ENCODE results near the gene CHST8.

CHST8 gene

DNA sequence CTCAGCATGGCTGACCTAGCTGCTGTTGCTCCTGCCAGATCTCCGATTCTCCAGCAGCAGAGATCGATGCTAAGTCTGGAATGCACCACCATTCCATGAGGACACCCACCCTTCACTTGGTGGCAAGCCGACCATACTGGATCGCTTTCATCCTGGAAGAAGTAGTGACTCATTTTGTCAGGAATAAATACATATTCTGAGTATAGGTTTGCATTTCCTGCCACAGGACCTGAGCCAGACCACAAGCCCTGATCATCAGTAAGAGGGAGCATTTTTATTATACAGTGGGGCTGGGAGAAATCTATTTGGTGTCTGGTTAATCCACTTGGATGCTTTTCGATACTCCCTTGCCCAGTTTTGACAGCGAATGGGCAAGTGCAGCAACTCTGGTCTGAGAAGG, 164.0 kb downstream of the CHST8 start:
- FAIRE-seq (no peak), DNase-seq (ENCODE audit: low spot score) (no peak)

DNA sequence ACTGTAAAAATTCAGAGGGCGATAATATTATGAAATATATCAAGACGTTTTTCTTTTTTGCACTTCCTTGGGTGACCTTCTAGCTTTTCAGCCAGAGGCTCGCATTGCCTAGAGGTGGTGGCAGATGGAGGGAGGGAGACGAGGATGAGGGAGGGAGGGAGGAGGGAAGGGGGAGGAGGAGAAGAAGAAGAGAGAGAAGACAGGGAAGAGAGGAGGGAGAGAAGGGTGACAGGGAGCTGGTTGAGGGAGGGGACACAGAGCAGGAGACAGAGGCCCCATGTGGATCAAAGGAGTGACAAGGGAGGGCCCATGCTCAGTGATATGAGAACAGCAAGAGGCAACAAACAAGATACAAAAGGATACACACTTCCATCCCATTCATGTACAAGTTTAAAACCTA, 166.9 kb downstream of the CHST8 start:
- no peak for FAIRE-seq
- no peak for DNase-seq (ENCODE audit: low spot score)

DNA sequence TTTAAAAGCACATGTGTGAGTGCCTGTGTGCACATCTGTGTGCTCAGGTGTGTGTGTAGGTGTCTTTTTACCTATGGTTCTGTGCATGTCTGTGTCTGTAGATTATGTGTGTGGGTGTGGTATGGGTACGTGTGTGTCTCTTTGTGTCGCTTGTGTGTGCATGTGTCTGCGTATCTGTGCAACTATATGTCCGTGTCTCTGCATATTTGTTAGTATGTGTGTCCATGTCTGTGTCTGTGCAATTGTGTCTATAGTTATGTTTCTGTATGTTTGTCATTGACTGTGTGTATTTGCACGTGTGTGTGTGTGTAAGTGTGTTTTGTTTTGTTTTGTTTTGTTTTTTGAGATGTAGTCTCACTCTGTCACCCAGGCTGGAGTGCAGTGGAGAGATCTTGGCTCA, 167.6 kb downstream of the CHST8 start:
- DNase-seq (ENCODE audit: low spot score) (no peak), FAIRE-seq (no peak)

DNA sequence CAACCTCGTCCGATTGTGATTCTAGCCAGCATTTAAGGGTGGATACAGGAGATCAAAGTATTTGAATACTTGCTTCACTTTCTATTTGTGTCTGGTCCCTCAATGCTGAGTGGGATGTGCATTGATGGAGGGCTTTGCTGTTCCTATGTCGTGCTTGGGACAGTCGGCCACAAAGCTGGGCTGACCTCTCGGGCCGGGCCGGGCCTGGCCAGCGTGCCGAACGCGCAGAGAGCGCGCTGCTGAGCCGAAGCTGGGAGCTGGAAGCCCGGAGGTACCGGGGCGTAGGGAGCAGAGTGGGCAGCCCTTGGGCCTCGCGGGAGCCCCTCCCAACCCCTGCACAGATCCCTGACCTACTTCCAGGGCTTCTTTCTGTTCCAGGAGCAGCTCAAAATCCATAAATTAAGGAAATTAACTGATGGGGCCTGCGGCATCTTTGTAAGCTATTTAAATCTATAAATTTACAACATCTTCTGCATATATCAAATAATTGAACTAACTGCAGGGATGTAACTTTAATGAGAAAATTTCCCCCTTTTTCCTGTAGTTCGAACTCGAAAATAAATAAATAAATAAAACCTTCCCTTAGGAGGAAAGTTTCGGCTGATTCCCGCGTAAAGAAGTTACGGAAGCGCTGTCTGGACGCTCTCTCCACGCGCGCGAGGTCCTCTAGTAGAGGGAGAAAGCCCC, 173.1 kb downstream of the CHST8 start:
- DNase-seq (ENCODE audit: low spot score): no peak
- no peak for FAIRE-seq

DNA sequence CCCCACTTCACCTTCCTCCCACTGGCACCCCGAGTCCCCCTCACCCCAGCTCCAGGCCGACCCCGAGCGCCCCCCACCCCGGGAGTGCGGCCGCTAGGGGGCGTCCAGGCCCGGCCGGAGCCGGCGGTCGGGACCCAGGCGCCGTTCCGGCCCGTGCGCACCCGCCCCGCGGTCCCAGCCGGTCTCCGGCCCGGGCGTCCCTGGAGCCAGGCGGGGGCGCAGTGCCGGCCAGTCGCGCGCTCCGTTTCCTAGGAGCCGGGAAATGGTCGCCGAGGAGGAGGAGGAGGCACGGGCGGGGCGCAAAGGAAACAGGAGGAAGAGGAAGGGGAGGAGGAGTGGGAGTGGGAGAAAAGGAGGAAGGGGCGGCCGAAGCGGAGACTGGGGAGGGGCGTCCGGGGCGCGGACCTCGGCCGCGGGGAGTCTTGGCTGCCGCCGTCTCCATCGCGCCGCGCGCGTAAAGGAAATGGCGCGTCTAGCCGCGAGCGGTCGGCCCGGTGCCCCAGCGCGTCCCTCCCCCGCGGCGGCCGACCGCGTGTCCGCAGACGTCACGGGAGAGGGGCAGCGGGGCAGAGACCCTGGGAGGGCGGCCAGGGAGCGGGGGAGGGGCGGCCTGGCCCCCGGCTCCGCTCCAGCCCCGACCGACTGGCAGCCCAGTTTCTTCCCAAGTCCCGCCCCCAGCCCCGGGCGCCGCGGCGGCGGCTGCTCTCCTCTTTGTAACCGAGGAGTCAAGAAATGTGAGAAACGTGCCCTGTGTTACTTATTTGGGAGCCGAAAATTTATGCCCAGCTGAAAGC, 173.8 kb downstream of the CHST8 start:
- FAIRE-seq (no peak), DNase-seq (ENCODE audit: low spot score) (no peak)

DNA sequence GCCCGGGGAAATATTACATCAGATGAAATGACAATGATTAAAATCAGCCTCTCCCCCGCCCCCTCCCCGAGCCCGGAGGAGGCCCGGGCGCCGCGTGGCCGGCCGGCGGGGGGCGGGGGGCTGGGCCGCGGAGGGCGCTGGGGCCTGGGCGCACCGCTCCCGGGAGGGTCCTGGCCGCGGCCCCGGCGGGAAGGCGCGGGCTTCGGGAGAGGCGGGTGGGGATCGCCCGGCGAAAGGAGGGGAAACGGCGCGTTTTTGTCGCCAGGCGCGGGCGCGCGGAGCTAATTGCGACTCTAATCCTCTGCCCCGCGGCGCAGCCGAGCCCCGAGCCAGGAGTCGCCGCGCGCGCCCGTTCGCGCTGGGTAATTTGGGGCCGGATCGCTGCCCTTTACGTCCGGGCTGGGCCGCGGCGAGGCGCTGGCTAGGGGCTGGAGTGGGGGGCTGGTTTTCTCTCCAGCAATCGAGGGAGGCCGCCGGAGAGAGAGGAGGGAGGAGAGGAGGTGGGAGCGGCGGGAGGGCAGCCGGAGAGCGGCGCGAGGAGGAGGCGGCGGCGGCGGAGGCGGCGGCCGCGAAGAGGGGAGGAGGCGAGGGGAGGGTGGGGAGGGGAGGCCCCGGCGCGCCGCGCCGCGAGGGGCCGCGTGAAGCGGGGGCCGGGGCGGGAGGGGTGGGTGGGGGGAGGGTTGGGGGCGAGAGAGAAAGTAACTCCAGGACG, 174.6 kb downstream of the CHST8 start, which contains the start of gene KCTD15:
TSS of gene KCTD15 (plus strand) at position 707 of the 712 bp plus-strand sequence. CDS start 3,585 bp downstream, outside the sequence.
- DNase-seq (ENCODE audit: low spot score) (no peak), FAIRE-seq (no peak)

DNA sequence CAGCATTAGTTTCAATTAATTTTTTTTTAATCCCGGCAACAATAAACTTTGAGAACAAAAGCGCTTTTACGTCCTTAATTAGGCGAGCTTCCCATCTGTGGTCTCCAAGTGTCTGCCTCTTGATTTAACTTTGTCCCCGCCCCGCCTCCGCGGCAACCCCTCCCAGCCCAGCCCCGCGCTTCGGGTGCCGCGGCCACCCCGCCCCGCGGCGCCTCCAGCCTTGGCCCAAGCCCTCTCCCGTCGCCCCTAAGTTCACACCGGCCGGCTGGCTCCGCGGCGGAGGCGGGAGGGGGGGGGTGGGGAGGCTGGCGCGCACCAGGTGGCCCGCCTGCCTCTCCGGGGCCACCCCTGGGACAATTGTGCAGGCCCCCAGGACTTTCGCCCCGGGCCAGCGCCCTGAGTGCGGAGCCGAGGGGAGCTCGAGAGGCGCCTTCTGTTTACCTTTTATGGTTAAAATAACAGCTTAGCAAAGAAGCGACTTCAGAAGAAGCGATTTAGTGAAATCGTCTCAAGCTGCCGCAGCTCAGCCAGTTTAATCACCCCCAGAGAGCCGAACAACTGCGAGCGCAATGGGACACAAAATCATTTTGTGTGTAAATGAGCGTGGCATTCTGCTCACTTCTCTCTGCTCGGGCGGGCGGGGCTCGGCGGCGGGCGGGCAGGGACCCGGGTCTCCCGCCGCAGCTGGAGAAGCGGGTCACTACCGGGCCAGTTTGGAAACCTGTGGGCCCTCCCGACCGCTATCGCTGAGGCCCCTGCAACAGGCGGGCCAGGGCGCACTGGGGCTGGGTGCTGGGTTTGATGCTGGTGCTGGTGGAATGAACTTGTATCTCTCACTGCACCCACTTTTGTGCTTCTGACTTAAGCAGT, 176.3 kb downstream of the CHST8 start:
- no peak for DNase-seq (ENCODE audit: low spot score)
- FAIRE-seq: no peak

DNA sequence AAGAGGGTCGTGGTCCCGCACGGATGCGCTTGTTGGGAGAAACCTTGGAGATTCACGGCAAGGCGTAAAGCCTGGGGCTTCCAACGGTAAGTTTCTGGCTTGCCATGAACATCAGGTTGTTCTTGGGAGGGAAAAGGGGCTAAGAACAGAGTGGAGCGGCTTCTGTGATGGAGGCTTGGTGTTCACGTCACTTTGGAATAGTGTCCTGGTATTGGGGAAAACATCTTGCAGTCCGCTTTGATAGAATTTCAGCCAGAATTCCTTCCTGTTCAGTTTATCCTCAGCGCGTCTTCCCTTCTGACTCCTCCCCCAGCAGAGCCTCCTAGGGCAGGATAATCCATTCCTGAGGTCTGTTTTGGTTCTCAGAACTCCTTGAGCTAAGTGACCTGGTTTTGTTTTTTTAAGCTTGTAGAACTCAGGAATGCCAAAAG, 176.9 kb downstream of the CHST8 start:
- DNase-seq (ENCODE audit: low spot score): no peak
- FAIRE-seq: no peak

DNA sequence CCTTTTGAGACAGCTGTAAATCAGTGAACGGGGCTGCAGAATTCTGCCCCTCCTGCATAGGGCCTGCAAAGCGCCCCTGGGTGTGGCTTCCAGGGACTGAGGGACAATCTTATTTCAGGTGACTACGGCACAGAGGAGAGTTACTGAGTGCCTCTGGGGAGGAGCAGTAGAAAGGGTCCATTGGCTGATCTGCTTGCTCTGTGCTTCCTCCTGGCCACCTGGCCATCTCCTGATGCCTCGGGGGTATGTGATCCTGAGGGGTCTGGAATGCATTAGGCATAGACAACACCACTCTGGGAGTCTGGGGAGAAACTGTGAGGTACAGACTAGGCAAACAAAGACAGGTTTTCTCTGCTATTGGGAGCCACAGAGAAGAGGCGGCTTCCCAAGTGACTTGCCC, 177.7 kb downstream of the CHST8 start:
- FAIRE-seq (no peak), DNase-seq (ENCODE audit: low spot score) (no peak)

DNA sequence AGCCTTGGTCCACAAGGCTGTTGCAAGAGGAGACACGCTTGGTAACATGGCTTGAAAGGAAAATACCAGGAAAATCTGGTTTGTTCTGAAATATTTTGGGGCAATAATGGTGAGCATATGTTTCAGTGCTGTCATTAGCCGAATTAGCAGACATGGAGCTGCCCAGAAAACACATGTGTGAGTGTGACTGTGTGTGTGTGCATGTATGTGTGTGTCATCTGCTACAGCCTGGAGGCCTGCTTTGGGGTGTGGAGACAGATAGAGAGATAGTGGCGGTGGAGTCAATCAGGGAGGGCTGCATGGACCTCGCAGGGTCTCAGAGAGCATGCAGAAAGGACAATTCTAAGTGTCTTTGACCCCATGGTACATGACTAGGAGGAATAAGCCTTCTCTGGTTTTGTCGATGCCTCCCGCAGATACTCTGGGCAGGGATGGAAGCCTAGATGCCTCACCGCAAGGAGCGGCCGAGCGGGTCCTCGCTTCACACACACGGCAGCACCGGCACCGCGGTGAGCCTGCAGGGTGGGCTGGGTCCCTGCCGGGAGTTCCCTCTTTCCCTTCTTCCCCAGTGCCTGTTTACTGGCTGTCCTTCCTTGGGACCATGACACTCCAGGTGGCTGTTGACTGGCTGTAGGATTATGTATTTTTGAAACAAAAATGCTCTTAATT, 178.4 kb downstream of the CHST8 start:
- FAIRE-seq (no peak), DNase-seq (ENCODE audit: low spot score) (no peak)

DNA sequence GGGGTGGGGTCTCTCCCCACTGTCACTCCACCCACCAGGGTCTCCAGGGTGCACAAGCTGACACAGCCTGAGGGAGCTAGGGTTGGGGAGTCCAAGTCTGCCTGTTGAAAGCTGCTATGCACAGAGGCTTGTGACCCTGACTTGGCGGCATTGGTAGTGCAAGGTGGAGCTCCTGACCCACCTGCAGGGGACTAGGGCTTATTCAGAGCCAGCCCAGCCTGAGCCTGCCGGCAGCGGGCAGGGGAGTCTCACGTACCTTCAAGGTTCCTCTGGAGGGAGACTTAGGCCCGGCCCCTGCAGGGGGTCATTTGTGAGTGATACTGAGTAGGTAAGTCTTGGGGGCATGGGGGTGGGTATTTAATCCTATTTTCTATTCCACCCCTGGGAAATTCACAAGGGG, 179.7 kb downstream of the CHST8 start:
- FAIRE-seq: no peak
- no peak for DNase-seq (ENCODE audit: low spot score)

DNA sequence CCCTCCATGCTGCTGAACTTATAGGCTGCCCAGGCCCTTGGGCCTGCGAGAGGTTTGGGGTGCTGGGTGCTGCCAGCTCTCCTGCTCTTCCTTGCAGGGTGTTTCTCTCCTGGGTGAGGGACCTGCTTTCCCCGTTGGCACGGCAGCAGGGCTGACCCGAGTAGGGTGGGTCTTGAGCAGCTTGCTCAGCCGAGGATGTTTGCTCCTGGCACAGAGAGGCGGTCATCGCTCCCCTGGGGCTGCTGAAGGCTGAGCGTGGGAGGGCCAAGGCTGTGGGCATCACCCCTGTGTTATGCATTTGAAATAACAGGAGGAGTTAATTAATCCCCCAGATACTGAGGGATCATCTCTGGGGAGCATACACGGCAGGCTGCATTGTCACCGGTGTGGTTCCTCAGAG, 180.2 kb downstream of the CHST8 start:
- FAIRE-seq (no peak), DNase-seq (ENCODE audit: low spot score) (no peak)

DNA sequence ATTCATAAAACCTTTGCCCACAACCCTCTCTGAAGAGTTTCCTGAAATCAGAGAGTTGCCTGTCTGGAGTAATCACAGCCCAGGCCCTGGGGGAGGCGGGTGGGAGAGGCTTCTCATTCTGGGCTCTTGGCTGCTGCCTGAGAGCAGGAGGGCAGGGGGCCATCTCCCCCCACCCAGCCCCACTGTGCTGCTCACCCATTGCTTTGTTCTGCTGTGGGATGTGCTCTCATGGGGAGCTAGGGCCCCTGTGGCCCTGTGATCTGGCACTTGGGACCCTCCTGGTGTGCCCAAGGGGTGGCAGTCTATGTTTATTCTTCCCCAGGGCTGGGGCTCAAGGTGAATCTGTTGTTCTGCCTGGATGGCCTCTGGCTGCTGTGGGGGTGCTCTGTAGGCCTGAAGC, 181.0 kb downstream of the CHST8 start:
- DNase-seq (ENCODE audit: low spot score) (no peak), FAIRE-seq (no peak)

DNA sequence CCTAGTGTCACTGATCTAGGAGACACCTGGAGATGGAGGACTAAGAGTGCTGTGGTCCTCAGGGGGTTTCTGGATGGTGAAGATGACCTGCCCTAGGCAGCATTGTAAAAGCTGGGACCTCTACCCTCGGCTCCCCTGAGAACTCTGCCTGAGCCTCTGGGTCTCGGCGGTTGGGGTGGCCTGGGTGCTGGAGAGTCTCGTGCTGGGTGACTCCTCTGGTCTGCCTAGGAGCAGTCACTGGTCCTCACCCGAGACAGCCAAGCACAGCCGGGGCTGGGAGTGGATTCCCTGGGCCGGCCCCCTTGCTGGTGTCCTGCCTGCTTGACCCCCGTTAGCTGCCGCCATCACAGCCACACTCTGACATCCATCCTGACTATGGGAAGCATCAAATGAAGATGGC, 181.6 kb downstream of the CHST8 start:
- no peak for DNase-seq (ENCODE audit: low spot score)
- no peak for FAIRE-seq

DNA sequence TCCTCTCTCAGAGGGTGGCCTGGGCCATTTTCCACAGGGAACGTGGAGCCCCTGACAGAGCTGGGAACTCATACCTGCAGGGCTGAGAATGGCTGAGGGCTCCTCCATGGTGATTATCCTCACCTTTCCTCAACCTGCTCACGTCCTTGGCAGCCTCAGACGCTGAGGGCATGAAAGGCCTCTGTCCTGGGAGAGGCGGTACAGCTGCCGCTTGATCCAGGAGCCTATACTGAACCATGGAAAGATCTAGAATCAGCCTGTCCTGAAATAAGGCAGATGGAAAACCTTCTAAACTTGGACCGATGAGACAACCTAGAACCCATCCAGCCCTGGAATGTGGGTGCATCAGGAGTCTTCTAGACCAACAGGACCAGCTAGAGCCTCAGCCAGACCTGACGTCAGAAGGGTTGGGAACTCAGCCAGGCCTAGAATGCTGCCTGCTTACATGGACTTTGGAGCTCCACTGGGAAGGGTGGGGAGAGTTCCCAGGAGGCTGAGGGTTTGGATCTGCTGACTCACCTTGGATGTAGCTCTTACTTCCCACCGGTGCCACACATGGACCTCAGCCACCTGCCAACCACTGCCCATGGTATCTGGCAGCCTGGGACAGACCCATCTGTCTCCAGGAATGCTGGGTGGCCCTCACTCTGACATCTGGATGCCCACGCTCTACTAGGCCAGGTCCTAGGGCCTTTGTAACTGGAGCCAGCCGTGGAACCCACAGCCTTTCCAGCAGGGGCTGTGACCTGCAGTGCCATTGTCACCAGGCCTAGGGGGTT, 182.5 kb downstream of the CHST8 start:
- FAIRE-seq (no peak), DNase-seq (ENCODE audit: low spot score) (no peak)

DNA sequence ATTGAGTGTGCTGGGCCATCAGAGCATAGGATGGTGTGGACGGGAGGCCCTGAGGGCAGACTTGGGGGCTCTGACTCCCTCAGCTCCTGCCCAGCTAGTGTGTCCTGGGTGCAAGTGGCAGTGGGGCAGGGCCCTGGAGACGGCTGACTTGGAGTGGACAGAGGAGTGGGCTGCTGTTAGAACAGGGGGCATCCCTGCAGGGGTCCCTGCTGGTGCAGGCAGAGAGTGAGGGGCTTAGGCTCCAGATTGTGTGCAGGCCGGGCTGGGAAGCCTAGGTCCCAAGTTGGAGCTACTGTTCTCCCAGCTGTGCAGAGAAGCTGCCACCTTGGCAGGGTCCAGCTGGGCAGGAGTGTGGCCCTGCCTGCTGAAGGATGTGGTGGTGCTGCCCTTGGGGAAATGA, 183.6 kb downstream of the CHST8 start:
- no peak for FAIRE-seq
- no peak for DNase-seq (ENCODE audit: low spot score)

DNA sequence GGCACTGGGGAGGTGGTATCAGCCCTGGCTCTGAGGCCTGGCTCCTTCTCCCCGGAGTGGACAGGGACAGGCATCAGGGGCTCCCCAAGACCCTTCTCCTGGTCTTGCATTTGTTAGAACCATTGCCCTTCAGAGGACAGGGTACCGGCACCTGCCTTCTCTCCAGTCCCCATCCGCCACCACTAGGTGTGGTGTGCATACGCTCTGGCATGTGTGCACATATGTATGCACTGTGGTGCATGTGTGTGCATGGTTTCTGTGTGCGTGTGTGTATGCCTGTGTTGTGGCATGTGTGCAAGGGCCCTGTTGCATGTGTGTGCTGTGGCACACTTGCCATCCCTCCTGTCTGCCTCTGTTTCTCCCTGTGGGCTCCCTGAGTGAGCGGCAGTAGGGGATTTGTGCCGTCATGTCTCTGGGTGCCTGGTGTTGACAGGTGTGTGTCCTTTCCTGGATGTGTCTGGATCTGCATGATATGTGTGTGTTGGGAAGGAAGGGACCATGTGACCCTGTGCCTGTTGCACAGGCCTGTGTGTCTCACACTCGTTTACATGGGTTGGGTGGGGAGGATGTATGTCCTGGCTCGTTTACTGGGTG, 184.2 kb downstream of the CHST8 start:
- FAIRE-seq (no peak), DNase-seq (ENCODE audit: low spot score) (no peak)

DNA sequence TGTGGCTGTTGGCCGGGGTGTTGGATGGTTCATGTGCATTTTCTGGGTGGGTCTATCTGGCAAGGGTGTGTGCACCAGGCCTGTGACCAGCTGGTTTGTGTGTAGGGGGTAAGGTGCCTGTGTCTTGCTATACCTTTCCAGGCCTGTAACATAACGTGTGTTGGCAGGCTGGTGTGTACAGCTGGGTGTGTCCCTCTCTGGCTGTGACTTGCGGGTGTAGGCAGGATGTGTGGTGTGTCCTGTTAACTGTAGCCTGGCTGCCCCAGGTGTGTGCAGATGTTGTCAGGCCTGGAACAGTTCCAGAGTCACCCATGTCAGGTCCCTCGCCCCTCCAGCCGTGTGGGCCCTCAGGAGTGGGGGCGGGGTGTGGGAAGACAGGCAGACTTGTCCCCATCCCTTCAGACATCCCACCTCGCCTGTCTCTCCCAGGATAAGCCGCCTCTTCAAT, 184.7 kb downstream of the CHST8 start:
- FAIRE-seq (no peak), DNase-seq (ENCODE audit: low spot score) (no peak)

DNA sequence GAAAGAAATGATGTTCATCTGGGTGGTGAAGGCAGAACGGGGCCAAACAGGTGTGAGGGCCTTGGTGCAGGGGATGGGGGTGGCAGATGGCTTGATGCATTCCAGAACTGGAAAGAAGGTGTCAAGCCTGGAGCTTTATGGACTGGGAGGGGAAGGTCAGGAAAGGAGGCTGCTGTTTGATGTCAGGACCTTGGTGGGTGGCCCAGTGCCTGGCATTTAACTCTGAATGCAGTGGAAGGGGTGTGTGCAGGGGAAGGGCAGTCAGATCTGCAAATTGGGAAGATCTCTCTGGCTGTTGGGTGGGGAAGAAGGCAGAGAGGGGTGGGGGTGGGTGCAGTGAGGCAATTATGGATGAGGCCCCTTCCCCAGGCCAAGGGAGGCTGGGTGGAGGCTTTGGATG, 186.6 kb downstream of the CHST8 start:
- FAIRE-seq (no peak), DNase-seq (ENCODE audit: low spot score) (no peak)

DNA sequence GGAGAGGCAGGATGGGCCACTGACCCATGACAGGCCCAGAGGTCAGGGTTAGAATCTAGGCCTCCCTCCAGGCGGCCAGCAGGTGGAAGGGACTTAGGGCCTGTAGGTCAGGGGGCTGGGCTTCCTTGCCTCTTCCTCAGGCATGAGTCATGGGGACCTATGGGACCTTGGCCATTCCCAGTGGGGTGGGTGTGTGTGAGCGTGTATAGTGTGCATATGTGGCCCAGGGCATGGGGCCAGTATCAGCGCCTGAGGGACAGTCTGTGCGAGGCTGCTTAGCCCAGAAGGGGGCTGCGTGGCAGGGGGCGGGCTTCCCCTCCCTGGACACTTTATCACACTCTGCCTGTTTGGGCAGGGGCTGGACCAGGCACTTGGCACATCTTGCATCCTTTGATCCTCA, 188.2 kb downstream of the CHST8 start:
- DNase-seq (ENCODE audit: low spot score): no peak
- FAIRE-seq: no peak

Measured in RCC 7860 (cell line).